Stimulated activated naive CD4-positive, alpha-beta T cell treated with Interleukin-2 at 50 U/mL for 16 hours (primary cell): ENCODE measurements around the gene QSOX2.

Experiments used
- DNase-seq: peaks from one replicate; lab custom pipeline; 2025; lab: John Stamatoyannopoulos, UW

The QSOX2 gene

GRCh38 chr9:136251264-136252115 is 5.9 kb upstream of the QSOX2 start:
- no peak for DNase-seq

GRCh38 chr9:136250676-136251075 is 5.1 kb upstream of the QSOX2 start:
- DNase-seq = no peak

GRCh38 chr9:136249877-136250559 is 4.4 kb upstream of the QSOX2 start:
- DNase-seq = no peak

DNA sequence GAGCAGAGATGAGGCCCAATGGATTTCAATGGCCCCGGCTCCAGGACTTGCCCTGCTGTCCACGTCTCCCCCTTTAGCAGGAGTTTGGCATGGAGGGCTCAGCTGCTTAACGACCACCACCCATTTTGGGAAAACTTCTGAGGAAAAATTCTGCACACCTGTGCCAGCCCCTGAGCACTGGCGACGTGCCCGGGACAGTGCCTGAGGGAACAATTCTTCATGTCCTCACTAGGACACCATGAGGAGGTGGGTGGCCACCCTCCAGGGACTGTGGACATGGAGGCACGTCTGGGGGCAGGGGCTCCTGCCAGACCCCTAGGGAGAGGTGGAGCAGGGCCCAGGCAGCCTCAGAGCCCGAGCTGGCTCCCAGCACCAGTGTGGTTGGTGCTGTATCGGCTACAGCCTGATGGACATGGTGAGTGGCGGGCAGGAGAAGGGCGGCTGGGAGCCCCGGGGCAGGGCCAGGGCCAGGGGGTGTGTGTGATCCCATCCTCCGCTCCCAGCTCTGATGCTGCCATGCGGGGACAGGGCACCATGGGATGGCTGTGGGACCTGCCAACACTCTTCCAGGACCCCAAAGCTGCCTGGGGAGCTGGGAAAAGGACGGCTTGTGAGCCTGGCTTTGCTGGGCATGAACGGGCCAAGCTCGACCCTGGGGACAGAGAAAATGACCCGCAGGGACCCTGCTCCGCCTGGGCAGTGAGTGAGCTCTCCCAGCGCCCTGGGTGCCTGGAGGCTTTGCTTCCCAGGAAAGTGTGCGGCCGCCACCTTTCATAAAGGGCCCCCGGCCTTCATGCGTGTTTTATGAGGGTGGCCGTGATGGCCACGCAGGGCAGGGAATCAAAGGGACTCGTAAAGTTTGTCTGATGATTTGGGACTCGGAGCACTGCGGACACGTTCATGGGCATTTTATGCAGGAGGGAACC is 3.6 kb upstream of the QSOX2 start:
- no peak for DNase-seq

DNA sequence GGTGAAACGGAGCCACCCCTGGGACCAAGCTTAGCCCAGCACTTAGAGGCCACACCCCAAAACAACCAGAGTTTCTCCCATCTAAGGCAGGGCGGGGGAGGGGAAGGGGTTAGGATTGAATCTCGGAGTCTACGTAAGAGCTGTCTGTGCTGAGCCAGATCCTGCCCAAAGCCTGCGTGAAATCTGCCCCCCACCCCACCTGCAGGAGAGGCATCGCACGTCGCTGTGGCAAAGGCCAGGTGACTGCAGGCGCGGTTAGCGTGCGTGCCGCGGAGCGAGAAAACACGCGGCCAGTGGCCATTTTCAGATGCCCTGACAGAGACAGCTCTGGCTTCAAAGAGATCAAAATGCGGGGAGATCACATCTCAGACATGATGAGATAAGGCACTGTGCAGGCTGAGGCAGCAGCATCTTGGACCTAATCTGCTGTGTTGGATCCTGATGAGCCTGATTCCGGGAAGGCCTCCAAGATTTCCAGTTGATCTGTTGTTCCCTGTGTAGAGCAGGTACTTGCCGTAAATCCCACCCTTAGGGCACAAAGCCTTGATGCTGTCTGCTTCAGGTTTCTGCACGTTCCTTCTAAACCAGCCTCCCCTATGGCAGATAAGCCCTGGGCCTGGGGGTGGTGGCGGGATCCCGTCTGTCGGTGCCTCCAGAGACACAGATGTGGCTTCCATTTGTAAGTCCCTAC is 2.5 kb upstream of the QSOX2 start:
- no peak for DNase-seq

GRCh38 chr9:136247551-136247916 is 1.9 kb upstream of the QSOX2 start:
- DNase-seq = no peak

DNA sequence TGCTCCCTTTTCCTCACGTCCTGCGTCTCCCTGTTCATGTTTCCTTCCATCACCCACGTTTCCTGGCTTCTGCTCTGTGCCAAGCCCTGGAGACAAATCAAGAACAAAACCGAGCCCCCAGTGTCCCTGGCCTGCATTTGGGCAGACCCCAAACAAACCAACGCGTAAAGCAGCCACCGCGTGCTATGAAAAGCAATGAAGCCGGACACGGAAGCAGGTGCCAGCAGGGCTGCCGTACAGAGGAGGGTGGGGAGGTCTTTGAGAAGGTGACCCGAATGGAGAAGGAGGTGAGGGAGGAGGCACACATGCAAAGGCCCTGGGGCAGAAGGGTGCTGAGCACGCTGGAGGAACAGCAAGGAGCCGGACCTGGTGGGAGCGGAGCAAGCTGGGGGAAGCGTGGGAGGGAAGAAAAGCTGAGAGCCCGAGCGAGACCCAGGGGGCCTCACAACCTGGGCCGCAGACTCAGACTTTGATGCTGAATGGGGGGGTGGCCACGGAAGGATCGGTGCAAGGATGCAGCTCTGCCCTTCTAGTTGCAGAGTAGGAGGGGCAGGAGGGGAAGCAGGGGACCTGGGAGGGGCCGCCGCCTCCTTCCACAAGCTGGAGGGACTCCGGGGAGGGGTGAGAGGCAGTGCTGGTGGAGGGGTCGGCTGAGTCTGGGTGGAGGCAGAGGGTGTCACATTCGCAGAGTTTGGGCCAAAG is 1.4 kb upstream of the QSOX2 start:
- DNase-seq = no peak

GRCh38 chr9:136244969-136245218 is 718 bp downstream of the QSOX2 start:
- no peak for DNase-seq

GRCh38 chr9:136244122-136244968 is 1.3 kb downstream of the QSOX2 start:
- peak; percentile 74 for DNase-seq

DNA sequence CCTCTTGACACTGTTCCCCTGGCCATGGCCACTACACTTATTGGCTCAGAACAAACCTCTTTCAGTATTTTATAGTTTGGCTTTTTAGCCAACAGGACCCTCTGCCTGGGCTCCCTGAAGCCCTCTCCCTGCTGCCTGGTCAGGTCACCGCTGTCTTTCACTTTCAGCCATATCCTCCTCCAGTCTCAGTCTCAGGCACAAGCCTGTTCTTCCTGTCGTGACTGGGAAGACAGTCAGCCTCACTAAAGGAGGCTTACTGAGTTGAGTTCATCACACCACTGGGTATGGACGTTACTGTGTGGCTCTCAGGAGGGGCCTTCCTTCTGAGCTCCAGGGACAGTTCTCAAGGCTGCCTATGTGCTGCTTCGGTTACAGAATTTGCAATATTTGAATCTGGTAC is 2.0 kb downstream of the QSOX2 start:
- DNase-seq = no peak

GRCh38 chr9:136242918-136243525 is 2.6 kb downstream of the QSOX2 start:
- no peak for DNase-seq

GRCh38 chr9:136242248-136242647 is 3.4 kb downstream of the QSOX2 start:
- no peak for DNase-seq

DNA sequence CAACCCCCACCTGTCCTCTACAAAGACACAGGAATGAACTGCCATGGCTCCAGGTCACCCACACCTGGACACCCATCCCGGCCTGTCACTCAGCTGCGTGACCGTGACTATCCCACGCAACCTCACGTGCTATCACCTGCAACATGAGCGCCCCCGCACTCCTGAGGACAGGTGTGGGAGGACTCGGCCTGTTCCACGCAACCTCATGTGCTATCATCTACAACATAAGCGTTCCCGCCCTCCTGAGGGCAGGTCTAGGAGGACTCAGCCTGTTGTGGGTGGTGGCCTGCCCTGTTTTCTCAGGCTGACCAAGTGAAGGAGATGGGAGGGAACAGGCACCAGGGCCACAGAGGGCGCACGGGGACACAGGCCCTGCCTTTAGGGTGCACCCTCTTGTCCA is 4.1 kb downstream of the QSOX2 start:
- DNase-seq = no peak

- DNase-seq = no peak
Measured at GRCh38 chr9:136240941-136241340, 4.7 kb downstream of the QSOX2 start.

- no peak for DNase-seq
Measured at GRCh38 chr9:136239983-136240330, 5.7 kb downstream of the QSOX2 start.

DNA sequence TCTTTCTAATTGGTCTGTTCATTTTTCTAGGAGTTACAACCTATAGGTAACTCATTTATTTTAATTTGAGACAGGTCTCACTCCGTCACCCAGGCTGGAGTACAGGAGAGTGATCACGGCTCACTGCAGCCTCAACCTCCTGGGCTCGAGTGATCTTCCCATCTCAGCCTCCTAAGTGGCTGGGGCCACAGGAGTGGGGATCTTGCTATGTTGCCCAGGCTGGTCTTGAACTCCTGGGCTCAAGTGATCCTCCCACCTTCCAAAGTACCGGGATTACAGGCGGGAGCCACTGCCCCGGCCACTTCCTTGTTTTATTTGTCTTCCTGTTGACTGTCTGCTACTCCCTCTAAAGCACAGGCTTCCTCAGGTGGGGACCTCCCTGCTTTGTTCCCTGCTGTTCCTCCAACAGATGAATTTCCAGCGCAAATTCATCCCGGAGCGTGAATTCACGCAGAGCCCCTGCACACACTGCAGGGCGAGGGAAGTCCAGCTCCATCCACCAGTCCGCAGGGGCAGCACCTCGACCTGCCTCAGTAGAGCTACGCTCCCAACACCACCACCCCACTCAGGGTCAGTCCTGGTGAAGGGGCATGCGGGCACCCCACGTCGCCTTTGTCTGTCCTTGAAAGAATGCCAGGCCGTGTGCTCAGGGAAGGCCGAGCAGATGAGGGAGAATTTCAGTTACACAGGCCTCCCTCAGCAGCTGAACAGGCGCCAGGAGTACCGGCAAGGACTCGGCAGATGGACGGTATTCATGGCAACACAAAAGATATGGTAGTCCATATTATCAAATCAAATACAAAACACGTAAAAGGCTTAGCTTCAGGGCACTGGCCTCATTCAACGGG is 6.3 kb downstream of the QSOX2 start:
- DNase-seq = no peak

DNA sequence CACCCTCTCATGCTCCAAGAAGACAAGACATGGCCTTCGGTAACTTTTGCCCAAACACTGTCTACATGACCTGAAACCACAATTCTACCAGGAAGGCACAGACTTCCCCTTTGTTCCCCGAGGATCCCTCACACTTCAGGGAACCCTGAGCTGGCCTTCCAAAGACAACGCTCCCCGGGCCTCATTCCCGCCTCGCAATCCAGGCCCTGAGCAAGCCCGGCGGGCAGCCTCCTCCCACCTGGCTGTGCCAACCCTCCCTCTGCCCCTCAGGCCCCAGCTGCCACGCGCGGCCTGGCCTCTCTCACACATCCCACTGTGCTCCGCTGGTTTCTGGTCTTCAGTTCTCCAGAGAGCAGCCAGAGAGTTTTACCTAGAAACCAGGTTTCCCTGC is 7.3 kb downstream of the QSOX2 start:
- DNase-seq = no peak

GRCh38 chr9:136237486-136238341 is 7.9 kb downstream of the QSOX2 start:
- no peak for DNase-seq
